Neural progenitor cell (in vitro differentiated cells): ENCODE data around the gene FADS6. TPM values are rescaled to one million over a fixed set of nuclear protein-coding genes. Genes with fewer than 3 reads are reported as not detected.

Experiments used
- DNase-seq: peaks from one replicate; pipeline ENCODE4 v3.0.0-alpha.2; 2016; ENCODE audit warnings: low spot score
- H2AFZ ChIP-seq: fragments of 200-600 bp; sonication (generic); replicated peaks from 2 replicates; pipeline ENCODE4 v1.6.1; 2016; ENCODE audit warnings: antibody characterized with exemption
- H3F3A ChIP-seq: fragments of 200-600 bp; sonication (generic); 2 replicates; pipeline ENCODE4 v1.6.1; 2016; ENCODE audit warnings: antibody characterized with exemption, low read depth
- H3K27ac ChIP-seq: fragments of 200-600 bp; sonication (generic); 2 replicates; pipeline ENCODE4 v1.5.1; 2016; ENCODE audit warnings: mild to moderate bottlenecking
- H3K27me3 ChIP-seq: fragments of 200-600 bp; sonication (generic); 2 replicates; pipeline ENCODE4 v1.6.1; 2016; ENCODE audit warnings: mild to moderate bottlenecking, moderate library complexity
- H3K36me3 ChIP-seq: fragments of 200-600 bp; sonication (generic); 2 replicates; pipeline ENCODE4 v1.5.1; 2016
- H3K4me1 ChIP-seq: fragments of 200-600 bp; sonication (generic); 2 replicates; pipeline ENCODE4 v1.6.1; 2016; ENCODE audit warnings: mixed run types
- H3K4me2 ChIP-seq: fragments of 200-600 bp; sonication (generic); 2 replicates; pipeline ENCODE4 v1.6.1; 2016
- H3K4me3 ChIP-seq: fragments of 200-600 bp; sonication (generic); 2 replicates; pipeline ENCODE4 v1.5.1; 2016
- H3K79me2 ChIP-seq: fragments of 200-600 bp; sonication (generic); 2 replicates; pipeline ENCODE4 v1.6.1; 2016; ENCODE audit warnings: low read depth
- H3K9ac ChIP-seq: fragments of 200-600 bp; sonication (generic); 2 replicates; pipeline ENCODE4 v1.6.1; 2016
- H3K9me3 ChIP-seq: fragments of 200-600 bp; sonication (generic); 2 replicates; pipeline ENCODE4 v1.5.1; 2016; ENCODE audit warnings: low read depth
- H4K20me1 ChIP-seq: fragments of 200-600 bp; sonication (generic); 2 replicates; pipeline ENCODE4 v1.6.1; 2016; ENCODE audit warnings: low read depth
- H3K27ac Mint-ChIP-seq: 3 replicates; pipeline ENCODE4 v1.8.0; 2021; ENCODE audit warnings: mixed read lengths
- H3K27me3 Mint-ChIP-seq: 2 replicates; pipeline ENCODE4 v1.8.0; 2022; ENCODE audit warnings: low read depth, mild to moderate bottlenecking, inconsistent platforms, moderate library complexity, mixed read lengths; ENCODE audit not compliant: insufficient read depth
- H3K36me3 Mint-ChIP-seq: 3 replicates; pipeline ENCODE4 v1.8.0; 2021; ENCODE audit warnings: mixed read lengths
- H3K4me1 Mint-ChIP-seq: 3 replicates; pipeline ENCODE4 v1.8.0; 2021; ENCODE audit warnings: mixed read lengths
- H3K4me3 Mint-ChIP-seq: 3 replicates; pipeline ENCODE4 v1.8.0; 2021; ENCODE audit warnings: mild to moderate bottlenecking, moderate library complexity, mixed read lengths
- H3K9me3 Mint-ChIP-seq: 3 replicates; pipeline ENCODE4 v1.8.0; 2020; ENCODE audit warnings: mixed read lengths
- EZH2 ChIP-seq: fragments of 200-600 bp; sonication (generic); IDR thresholded peaks from 2 replicates; pipeline ENCODE4 v1.6.1; 2017; ENCODE audit warnings: antibody characterized with exemption, mild to moderate bottlenecking, moderate library complexity
- EZH2phosphoT487 ChIP-seq: fragments of 200-600 bp; sonication (generic); IDR thresholded peaks from 2 replicates; pipeline ENCODE4 v1.6.1; 2017; ENCODE audit warnings: antibody characterized with exemption
- total RNA-seq: library from RNA; depleted of rRNA; stranded (reverse); fragments of >200 nt; gene quantifications from 2 replicates; pipeline ENCODE4 v1.2.3, GENCODE V29; 2015; ENCODE audit warnings: low replicate concordance
- TF ChIP-seq, protein P1 (sequence below): fragments of 200-600 bp; sonication (generic); IDR thresholded peaks from 2 replicates; pipeline ENCODE4 v1.5.1; 2017; ENCODE audit warnings: antibody characterized with exemption, mild to moderate bottlenecking

Gene FADS6
- total RNA-seq, 1 donor from 2014 or later, result 0.36 TPM

DNA sequence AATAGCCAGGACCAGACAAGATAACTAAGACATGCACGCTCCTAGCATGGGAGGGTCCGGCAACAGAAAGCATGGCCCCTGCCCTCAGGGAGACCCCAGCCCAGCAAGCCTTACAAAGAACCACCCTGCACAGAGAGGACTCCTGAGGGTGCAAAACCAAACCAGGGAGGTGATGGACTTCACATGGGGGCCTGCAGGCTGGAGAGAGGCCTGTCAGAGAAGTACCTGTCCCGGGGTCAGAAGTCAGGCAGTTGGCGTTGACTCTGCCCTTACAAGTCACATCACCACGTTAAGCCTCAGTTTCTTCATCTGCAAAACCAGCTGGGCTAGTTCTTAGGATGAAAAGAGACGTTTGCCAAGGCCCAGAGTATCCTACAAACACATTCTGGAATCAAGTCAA lies 35.4 kb upstream of the FADS6 start:
- peaks cover 70% of the 10 kb centered on the region for H3K27me3 Mint-ChIP-seq
- Histone ChIP-seq H3K27me3 (peaks cover 99% of the 10 kb centered on the region), H3K4me1 (peaks cover 9% of the 10 kb centered on the region), H3K9ac (no peak overlapping the region), H3K27ac (no peak overlapping the region), H2AFZ (no peak overlapping the region), H3F3A (no peaks in the 10 kb centered on the region), H3K9me3 (no peaks in the 10 kb centered on the region), H3K4me3 (no peak overlapping the region), H3K36me3 (no peaks in the 10 kb centered on the region), H3K79me2 (no peaks in the 10 kb centered on the region), H4K20me1 (peaks cover 9% of the 10 kb centered on the region), H3K4me2 (no peak overlapping the region)
- no peak for DNase-seq
- no peaks in the 10 kb centered on the region for H3K36me3 Mint-ChIP-seq
- TF ChIP-seq EZH2, result no peak
- no peak for TF ChIP-seq EZH2phosphoT487
- TF ChIP-seq, protein P1, sequence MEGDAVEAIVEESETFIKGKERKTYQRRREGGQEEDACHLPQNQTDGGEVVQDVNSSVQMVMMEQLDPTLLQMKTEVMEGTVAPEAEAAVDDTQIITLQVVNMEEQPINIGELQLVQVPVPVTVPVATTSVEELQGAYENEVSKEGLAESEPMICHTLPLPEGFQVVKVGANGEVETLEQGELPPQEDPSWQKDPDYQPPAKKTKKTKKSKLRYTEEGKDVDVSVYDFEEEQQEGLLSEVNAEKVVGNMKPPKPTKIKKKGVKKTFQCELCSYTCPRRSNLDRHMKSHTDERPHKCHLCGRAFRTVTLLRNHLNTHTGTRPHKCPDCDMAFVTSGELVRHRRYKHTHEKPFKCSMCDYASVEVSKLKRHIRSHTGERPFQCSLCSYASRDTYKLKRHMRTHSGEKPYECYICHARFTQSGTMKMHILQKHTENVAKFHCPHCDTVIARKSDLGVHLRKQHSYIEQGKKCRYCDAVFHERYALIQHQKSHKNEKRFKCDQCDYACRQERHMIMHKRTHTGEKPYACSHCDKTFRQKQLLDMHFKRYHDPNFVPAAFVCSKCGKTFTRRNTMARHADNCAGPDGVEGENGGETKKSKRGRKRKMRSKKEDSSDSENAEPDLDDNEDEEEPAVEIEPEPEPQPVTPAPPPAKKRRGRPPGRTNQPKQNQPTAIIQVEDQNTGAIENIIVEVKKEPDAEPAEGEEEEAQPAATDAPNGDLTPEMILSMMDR, result no peak
- H3K9me3 Mint-ChIP-seq, result no peaks in the 10 kb centered on the region
- no peak overlapping the region for H3K4me3 Mint-ChIP-seq
- no peak overlapping the region for H3K27ac Mint-ChIP-seq
- H3K4me1 Mint-ChIP-seq, result peaks cover 2% of the 10 kb centered on the region

DNA sequence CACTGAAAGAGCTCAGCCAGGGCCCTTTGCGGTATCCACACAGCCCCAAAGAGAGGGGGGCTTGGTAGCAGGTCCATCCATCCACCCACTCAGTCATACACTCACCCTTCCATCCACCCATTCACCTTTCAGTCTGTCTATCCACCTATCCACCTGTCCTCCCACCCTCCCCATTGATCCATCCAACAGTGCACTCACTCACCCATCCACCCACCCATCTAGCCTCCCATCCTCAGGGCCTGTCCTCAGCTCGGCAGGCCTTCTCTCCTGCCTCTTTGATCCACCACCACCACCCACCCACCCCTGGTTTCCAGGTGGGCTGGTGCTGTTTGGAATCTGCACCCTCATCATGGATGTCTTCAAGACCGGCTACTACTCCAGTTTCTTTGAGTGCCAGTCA lies 31.8 kb upstream of the FADS6 start:
- Histone ChIP-seq H3K4me2 (no peak overlapping the region), H3K79me2 (no peaks in the 10 kb centered on the region), H2AFZ (no peak overlapping the region), H3K27me3 (peaks cover 90% of the 10 kb centered on the region), H3F3A (no peaks in the 10 kb centered on the region), H3K27ac (no peak overlapping the region), H3K4me3 (no peak overlapping the region), H3K9ac (no peak overlapping the region), H3K4me1 (peaks cover 21% of the 10 kb centered on the region), H3K9me3 (no peaks in the 10 kb centered on the region), H3K36me3 (no peaks in the 10 kb centered on the region), H4K20me1 (peaks cover 3% of the 10 kb centered on the region)
- no peaks in the 10 kb centered on the region for H3K9me3 Mint-ChIP-seq
- no peak for DNase-seq
- H3K4me1 Mint-ChIP-seq, result peaks cover 8% of the 10 kb centered on the region
- no peaks in the 10 kb centered on the region for H3K36me3 Mint-ChIP-seq
- no peak overlapping the region for H3K27ac Mint-ChIP-seq
- H3K27me3 Mint-ChIP-seq, result peaks cover 56% of the 10 kb centered on the region
- TF ChIP-seq EZH2phosphoT487 (no peak), EZH2 (no peak)
- TF ChIP-seq, protein P1, result no peak
- peak overlapping the region; percentile 48 for H3K4me3 Mint-ChIP-seq

DNA sequence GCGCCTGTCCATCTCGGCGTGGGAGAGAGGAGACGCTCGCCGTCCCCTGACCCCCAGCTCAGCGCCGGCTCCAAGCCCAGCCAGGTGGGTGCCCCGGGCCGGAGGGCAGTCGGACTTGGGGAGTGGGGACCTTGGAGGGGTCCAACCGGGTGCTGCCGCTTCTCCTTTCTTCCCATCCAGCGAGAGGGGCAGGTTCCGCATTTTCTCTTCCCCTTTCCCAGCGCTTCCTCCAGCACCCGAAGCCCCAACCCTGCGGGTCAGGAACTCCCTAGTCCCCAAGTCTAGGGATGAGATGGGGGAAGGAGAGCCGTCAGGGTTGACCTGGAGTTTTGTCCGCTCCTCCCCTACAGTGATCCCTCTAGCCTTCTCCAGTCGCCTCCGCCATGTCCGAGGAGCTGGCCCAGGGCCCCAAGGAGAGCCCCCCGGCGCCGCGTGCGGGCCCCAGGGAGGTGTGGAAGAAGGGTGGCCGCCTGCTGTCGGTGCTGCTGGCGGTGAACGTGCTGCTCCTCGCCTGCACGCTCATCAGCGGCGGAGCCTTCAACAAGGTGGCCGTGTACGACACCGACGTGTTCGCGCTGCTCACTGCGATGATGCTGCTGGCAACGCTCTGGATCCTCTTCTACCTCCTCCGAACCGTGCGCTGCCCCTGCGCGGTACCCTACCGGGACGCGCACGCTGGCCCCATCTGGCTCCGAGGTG lies 31.0 kb upstream of the FADS6 start, which contains the start of gene OTOP2:
Gene OTOP2, plus strand, starts transcription at position 24 of the 699 bp plus-strand sequence. Its CDS starts 360 bp downstream, at position 384.
- Histone ChIP-seq H3K36me3 (no peaks in the 10 kb centered on the region), H3K79me2 (no peaks in the 10 kb centered on the region), H3K9ac (no peak within 1 kb of the TSS), H3K4me2 (peak within 1 kb of the TSS; percentile 87), H3K4me1 (peaks cover 21% of the 10 kb centered on the region), H3K9me3 (no peaks in the 10 kb centered on the region), H4K20me1 (peaks cover 3% of the 10 kb centered on the region), H3F3A (no peaks in the 10 kb centered on the region), H3K27ac (no peak within 1 kb of the TSS), H2AFZ (peak within 1 kb of the TSS; percentile 61), H3K4me3 (peak within 1 kb of the TSS; percentile 49), H3K27me3 (peaks cover 81% of the 10 kb centered on the region)
- Mint-ChIP-seq H3K36me3 (no peaks in the 10 kb centered on the region), H3K4me3 (peak within 1 kb of the TSS; percentile 55), H3K9me3 (no peaks in the 10 kb centered on the region), H3K4me1 (peaks cover 8% of the 10 kb centered on the region), H3K27me3 (peaks cover 53% of the 10 kb centered on the region), H3K27ac (no peak within 1 kb of the TSS)
- peak; percentile 38 for DNase-seq
- TF ChIP-seq EZH2phosphoT487 (peak; percentile 78), EZH2 (peak; percentile 80)
- TF ChIP-seq, protein P1, result no peak
